Sigmoid colon (tissue), 7 donors: Measurements from ENCODE around the gene LTF. TPM values are rescaled to one million over a fixed set of nuclear protein-coding genes. Genes with fewer than 3 reads are reported as not detected.
"Not testable (repeated sequence)": the region's sequence is repeated elsewhere in the genome, so short reads cannot be mapped to it uniquely, and the experiment has no call there.

Source experiments
- DNase-seq: peaks from one replicate; pipeline ENCODE4 v3.0.0-alpha.2; 2019
- H3K27ac ChIP-seq, 4 donors: fragments of 200-600 bp; sonication (generic); one replicate each; pipeline ENCODE4 v1.5.1; 2016 to 2019; ENCODE audit warnings: mild to moderate bottlenecking in 1 of 4
- H3K27me3 ChIP-seq, 3 donors: fragments of 200-600 bp; sonication (generic); one replicate each; pipeline ENCODE4 v1.5.1; 2019; ENCODE audit warnings: mild to moderate bottlenecking in 1 of 3
- H3K36me3 ChIP-seq, 4 donors: fragments of 200-600 bp; sonication (generic); one replicate each; pipeline ENCODE4 v1.5.1; 2016 to 2019
- H3K4me1 ChIP-seq, 4 donors: fragments of 200-600 bp; sonication (generic); one replicate each; pipeline ENCODE4 v1.5.1; 2017 to 2019
- H3K4me3 ChIP-seq, 4 donors: fragments of 200-600 bp; sonication (generic); one replicate each; pipeline ENCODE4 v1.5.1; 2017 to 2019; ENCODE audit warnings: mild to moderate bottlenecking in 2 of 4, moderate library complexity in 1 of 4
- H3K9me3 ChIP-seq, 4 donors: fragments of 200-600 bp in 3 of 4; sonication (generic) in 3 of 4; one replicate each; pipeline versions ENCODE4 v1.5.1 to v1.6.1; 2013 to 2019
- CTCF ChIP-seq, 4 experiments: fragments of 450-650 bp in 3 of 4; fragments of 200-600 bp in 1 of 4; IDR thresholded peaks; one replicate each; pipeline ENCODE4 v1.5.1; 2016 to 2019; ENCODE audit warnings: antibody characterized with exemption in 4 of 4, mild to moderate bottlenecking in 3 of 4, moderate library complexity in 2 of 4
- EP300 ChIP-seq, 4 donors: sonication (generic); formaldehyde crosslinking; IDR thresholded peaks; one replicate each; pipeline ENCODE4 v1.6.1; 2017; ENCODE audit warnings: antibody characterized with exemption in 4 of 4
- POLR2A ChIP-seq, 2 donors: fragments of 450-650 bp; IDR thresholded peaks; one replicate each; pipeline ENCODE4 v1.6.1; 2016; ENCODE audit warnings: antibody characterized with exemption in 2 of 2, mild to moderate bottlenecking in 2 of 2, moderate library complexity in 2 of 2
- POLR2AphosphoS5 ChIP-seq, 4 donors: sonication (generic); formaldehyde crosslinking; IDR thresholded peaks; one replicate each; pipeline ENCODE4 v1.6.1; 2017; ENCODE audit warnings: antibody characterized with exemption in 4 of 4
- WGBS, 2 donors: extraction: QIAGEN DNeasy Blood & Tissue Kit; methylation state at CpG; one replicate each; pipeline ENCODE4 v1.1.7; 2013; 5-methylcytosine and 5-hydroxymethylcytosine counted together
- intact Hi-C: fragments of 100-400 bp; cut with DNase I; formaldehyde crosslinking; loops from one replicate; pipeline ENCODE4 v1.15.1; 2023
- polyA plus RNA-seq, 3 donors: library from polyadenylated mRNA; stranded (reverse); fragments of 200-250 nt; gene quantifications; one replicate each; pipeline ENCODE4 v1.2.3, GENCODE V29; 2013
- total RNA-seq, 4 donors: library from RNA; depleted of rRNA; stranded (reverse); fragments of >200 nt; gene quantifications; one replicate each; pipeline ENCODE4 v1.1.0, GENCODE V29; 2016
- donor health status: healthy with polysubstance abuse.
- donor health status: Bipolar disorder and iron deficiency.
- donor health status: healthy.

LTF gene
- total and polyA plus RNA-seq, 7 donors = 0.16 to 38.0 (median 0.36) TPM; not detected in 2

DNA sequence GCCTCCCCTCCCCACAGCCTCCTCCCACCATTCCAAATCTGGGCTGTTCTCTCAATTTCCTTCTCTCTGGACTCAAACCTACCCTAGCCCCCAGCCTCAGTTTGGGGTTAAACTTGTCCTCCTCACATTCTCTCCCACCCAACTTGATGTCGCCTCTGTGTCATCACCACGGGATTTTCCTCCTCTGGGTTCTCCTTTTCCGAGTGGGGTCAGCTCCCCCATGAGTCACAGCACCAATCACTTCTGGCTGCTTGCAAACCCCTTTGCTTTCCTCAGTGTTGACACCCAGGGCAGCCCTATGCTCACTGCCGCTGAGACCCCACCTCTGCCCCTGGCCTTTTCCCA, 58.3 kb downstream of the LTF start:
- no peak overlapping the region for H3K4me3 ChIP-seq
- H3K27ac ChIP-seq = peak overlapping the region; percentile 56 to 70 (median 58)

GRCh38 chr3:46405301-46406019, 59.2 kb downstream of the LTF start:
- peak; percentile 70 for DNase-seq
- no peaks in the 10 kb centered on the region for H3K9me3 ChIP-seq
- WGBS, 2 donors = 8 to 49% methylated on average over 11 of the region's 11 CpGs
- TF ChIP-seq CTCF (IDR thresholded peaks at IDR 0.05) (no peak), EP300 (IDR thresholded peaks at IDR 0.05) (peak in 2 of 4 donors; percentile 39 to 46), POLR2A (IDR thresholded peaks at IDR 0.05) (no peak), POLR2AphosphoS5 (IDR thresholded peaks at IDR 0.05) (peak in 2 of 4 donors; percentile 29 to 59)
- peaks cover 0 to 5% (median 0%) of the 10 kb centered on the region in 3 donors for H3K27me3 ChIP-seq
- no peak overlapping the region for H3K4me3 ChIP-seq
- no peaks in the 10 kb centered on the region for H3K36me3 ChIP-seq
- H3K27ac ChIP-seq = peak overlapping the region; percentile 56 to 70 (median 58)
- H3K4me1 ChIP-seq = no peaks in the 10 kb centered on the region
- intact Hi-C loops = no loop called here

More for the DNA sequence above, 58.3 kb downstream of the LTF start:
- Histone ChIP-seq H3K4me1 (no peaks in the 10 kb centered on the region), H3K36me3 (no peaks in the 10 kb centered on the region), H3K27me3 (peaks cover 0 to 5% (median 0%) of the 10 kb centered on the region in 3 donors), H3K9me3 (no peaks in the 10 kb centered on the region)
- DNase-seq = peak; percentile 68
- intact Hi-C loops = no loop called here
- no peak for TF ChIP-seq CTCF (IDR thresholded peaks at IDR 0.05)
- TF ChIP-seq POLR2AphosphoS5 (IDR thresholded peaks at IDR 0.05) = no peak
- TF ChIP-seq POLR2A (IDR thresholded peaks at IDR 0.05) = no peak
- no peak for TF ChIP-seq EP300 (IDR thresholded peaks at IDR 0.05)
- 73 to 79% methylated on average over 4 of the region's 4 CpGs for WGBS, 2 donors

GRCh38 chr3:46402902-46403301, 61.8 kb downstream of the LTF start:
- H3K9me3 ChIP-seq, H3K27ac ChIP-seq, DNase-seq, H3K4me1 ChIP-seq, intact Hi-C loops, H3K27me3 ChIP-seq, H3K4me3 ChIP-seq, H3K36me3 ChIP-seq: not testable (repeated sequence)
- WGBS, 2 donors = 97 to 98% methylated on average over 4 of the region's 4 CpGs

GRCh38 chr3:46401579-46401978, 63.1 kb downstream of the LTF start:
- intact Hi-C loops = no loop called here
- 94 to 99% methylated on average over 2 of the region's 2 CpGs for WGBS, 2 donors
- Histone ChIP-seq H3K4me1 (no peaks in the 10 kb centered on the region), H3K9me3 (no peaks in the 10 kb centered on the region), H3K27me3 (no peaks in the 10 kb centered on the region), H3K4me3 (no peak overlapping the region), H3K36me3 (no peaks in the 10 kb centered on the region), H3K27ac (no peak overlapping the region)
- TF ChIP-seq CTCF (IDR thresholded peaks at IDR 0.05) = no peak
- TF ChIP-seq POLR2A (IDR thresholded peaks at IDR 0.05) = no peak
- TF ChIP-seq POLR2AphosphoS5 (IDR thresholded peaks at IDR 0.05) = no peak
- no peak for TF ChIP-seq EP300 (IDR thresholded peaks at IDR 0.05)
- DNase-seq = no peak

- no peak overlapping the region for H3K27ac ChIP-seq
- H3K4me3 ChIP-seq = no peak overlapping the region
- TF ChIP-seq POLR2AphosphoS5 (IDR thresholded peaks at IDR 0.05) (no peak), CTCF (IDR thresholded peaks at IDR 0.05) (no peak), EP300 (IDR thresholded peaks at IDR 0.05) (no peak), POLR2A (IDR thresholded peaks at IDR 0.05) (no peak)
- H3K36me3 ChIP-seq = no peaks in the 10 kb centered on the region
- H3K9me3 ChIP-seq = no peaks in the 10 kb centered on the region
- no peaks in the 10 kb centered on the region for H3K27me3 ChIP-seq
- DNase-seq = no peak
- intact Hi-C loops = no loop called here
- 95% methylated on average over 5 of the region's 5 CpGs for WGBS, 2 donors
- no peaks in the 10 kb centered on the region for H3K4me1 ChIP-seq
These were observed 63.9 kb downstream of the LTF start for GRCh38 chr3:46400846-46401245.
